HuH-7 (cell line): ENCODE results near the gene RPL21.

Experiments
- DNase-seq: peaks from one replicate; pipeline ENCODE4 v3.0.0; 2011; ENCODE audit warnings: low spot score

Gene RPL21

DNA sequence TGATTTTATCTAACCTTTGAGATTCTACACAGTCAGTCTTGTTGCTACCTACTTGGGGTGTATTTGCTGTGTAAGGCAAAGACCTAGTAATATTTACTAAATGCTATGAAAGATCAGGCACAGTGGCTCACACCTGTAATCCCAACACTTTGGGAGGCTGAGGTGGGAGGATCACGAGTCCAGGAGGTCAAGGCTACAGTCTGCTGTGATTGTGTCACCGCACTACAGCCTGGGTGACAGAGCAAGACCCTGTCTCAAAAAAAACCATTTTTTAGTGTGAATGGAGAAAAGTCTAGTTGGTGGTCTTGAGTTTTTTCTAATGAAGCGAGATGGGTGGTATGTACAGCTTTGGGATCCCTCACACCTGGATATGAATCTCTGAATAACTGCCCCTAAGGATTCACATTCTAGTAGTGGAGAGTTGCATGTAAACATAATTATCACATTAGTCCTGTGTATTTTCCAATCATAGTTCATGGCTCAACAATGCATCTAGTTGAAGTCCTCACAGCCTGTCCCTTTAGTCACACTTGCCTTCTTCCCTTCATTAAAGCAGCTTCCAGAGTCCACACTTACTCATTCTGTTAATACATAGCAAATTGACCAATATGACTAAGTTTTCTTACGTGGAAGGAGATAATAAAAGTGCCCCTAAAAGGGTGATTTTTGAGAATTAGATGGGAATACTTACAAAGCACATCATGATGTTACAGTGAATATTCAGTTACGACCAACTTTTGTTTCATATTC lies 7.5 kb downstream of the RPL21 start:
- no peak for DNase-seq

DNA sequence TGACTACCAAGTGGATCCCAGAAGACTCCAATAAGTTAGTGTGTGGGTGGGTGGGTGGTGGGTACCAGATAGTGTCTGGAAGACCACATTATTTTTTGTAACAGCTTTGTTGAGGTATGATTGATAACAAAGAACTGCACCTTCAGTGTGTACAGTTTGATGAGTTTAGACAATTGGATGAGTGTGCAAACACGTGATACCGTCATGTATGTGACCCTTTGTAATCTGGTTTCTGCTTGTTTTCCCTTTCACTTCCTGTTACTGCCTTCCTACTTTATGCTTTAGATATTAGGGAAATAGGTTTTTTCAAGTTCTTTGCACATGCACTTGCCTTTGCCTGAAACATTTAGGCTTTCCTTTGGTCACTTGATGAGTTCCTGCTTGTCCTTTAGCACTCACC lies 8.5 kb downstream of the RPL21 start:
- no peak for DNase-seq

DNA sequence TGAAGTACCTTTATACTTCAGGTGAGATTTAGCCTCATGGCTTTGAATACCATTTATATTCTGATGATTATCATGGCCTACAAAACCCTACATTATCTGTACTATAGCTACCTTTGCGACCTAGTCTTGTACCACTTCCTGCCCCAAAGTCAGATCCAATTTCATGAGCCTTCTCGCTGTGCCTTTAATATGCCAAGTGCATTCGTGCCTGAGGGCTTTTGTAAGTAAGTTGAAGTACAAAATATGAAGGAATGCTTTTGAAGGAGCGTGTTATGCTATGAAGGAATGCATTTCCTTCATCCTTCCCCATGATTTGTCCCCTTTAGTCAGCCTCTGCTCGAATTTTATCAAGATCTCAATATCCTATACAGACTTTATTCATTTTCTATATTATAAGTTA lies 10.0 kb downstream of the RPL21 start:
- DNase-seq: no peak

DNA sequence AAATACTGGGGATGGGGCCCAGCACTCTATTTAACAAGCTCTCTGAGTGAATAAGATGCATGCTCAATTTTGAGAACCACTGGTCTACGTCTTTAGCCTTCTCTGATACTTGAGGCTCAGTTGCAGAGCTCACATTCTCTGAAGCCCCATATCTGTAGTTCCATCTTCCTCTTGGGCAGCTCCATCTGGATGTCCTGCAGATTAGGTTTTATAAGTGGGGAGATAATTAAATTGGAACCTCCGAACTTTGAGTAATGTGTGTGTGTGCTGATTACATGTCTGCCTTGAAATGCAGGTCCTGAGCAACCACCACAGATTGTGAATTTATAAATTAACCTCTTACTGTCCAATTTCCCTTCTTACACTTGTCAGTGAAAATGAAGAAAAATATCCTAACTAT lies 12.1 kb downstream of the RPL21 start:
- DNase-seq: no peak

DNA sequence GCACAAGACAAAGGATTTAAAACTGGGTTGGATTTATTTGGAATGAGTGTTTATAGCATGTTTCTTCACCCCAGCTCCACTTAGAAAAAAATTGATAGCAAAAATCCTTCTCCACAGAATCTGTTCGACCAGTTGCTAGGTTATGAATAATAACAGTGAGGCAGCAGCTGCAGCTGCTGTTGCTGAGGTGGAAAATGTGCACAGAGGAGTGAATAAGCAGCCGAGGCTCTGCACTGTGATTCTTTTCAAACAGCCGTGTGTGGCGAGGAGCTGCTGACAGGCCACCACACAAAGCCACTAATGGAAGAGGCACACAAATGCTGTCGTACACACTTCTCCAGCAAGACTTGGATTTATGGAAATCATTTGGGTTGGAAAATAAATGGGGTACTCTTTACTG lies 12.8 kb downstream of the RPL21 start:
- DNase-seq: no peak

DNA sequence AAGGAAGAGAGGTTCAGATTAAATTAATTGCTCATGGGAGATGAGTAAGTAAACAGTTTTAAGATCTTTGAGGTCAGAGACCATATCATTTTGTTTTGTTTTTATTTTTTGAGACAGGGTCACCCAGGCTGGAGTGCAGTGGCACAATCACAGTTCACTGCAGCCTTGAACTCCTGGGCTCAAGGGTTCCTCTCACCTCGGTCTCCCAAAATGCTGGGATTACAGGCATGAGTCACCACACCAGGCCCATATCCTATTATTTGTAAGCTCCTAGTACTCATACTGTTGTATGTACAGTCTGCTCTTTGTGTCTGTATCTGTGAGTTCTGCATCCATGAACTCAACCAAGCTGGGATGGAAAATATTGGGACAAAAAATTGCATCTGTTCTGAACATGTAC lies 13.3 kb downstream of the RPL21 start:
- DNase-seq: no peak

DNA sequence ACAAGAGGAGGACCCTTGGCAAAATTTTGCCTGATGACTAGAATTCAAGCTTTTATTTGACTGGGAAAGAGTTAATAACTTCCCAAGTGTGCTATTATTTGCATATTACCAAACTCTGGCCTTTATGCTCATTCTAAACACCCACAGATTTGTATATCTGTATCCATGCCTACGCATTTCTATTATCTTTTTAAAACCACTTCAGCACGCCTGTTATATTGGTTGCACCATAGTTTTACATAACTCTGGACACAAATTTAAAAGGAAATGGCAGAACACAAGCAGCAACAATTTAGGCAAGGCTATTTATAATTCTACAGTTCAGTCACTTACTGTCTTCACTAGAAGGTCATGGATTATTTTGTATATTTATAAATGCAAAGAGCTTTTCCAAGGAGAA lies 15.6 kb downstream of the RPL21 start:
- DNase-seq: no peak

DNA sequence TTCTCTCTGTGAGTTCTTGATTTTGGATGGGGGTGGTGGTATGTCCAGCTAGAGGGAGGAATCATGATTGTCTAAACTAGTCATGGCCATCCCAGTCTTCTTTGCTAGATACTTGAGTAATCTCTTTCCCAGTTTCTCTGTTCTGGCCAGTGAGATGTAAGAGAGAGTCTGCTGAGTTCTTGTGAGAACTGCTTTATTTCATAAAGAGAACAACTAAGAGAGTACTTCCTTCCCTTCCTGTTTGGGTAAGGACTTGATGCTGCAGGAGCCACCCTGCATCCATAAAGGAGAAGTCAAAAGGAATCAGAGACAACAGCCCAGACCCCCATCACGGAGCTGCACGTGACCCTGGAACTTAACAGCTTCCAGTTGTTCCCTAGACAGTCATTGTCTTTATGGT lies 16.2 kb downstream of the RPL21 start:
- no peak for DNase-seq

DNA sequence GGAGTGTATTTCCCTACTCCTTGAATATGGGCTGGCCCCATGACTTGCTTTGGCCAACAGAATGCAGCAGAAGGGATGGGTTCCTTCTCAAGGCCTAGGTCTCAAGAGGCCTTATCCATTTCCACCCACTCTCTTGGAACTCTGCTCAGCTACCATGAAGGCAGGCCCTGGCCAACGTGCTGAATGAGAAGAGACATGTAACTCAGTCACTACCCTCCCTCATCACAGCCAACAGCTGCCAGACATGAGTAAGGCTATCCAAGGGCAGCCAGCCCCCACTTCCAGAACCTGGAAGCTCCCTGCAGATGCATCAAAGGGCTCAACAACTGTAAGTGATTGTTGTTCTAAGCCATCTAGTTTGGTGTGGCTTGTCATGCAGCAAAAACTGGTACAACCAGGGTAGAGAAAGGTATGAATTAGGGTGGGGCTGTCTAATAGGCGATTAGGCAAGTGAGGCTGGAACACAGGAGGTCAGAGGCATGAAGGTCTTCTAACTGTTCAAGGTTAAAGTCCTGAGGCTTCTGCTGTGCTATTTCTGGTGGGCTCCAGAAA lies 17.8 kb downstream of the RPL21 start:
- DNase-seq: no peak

DNA sequence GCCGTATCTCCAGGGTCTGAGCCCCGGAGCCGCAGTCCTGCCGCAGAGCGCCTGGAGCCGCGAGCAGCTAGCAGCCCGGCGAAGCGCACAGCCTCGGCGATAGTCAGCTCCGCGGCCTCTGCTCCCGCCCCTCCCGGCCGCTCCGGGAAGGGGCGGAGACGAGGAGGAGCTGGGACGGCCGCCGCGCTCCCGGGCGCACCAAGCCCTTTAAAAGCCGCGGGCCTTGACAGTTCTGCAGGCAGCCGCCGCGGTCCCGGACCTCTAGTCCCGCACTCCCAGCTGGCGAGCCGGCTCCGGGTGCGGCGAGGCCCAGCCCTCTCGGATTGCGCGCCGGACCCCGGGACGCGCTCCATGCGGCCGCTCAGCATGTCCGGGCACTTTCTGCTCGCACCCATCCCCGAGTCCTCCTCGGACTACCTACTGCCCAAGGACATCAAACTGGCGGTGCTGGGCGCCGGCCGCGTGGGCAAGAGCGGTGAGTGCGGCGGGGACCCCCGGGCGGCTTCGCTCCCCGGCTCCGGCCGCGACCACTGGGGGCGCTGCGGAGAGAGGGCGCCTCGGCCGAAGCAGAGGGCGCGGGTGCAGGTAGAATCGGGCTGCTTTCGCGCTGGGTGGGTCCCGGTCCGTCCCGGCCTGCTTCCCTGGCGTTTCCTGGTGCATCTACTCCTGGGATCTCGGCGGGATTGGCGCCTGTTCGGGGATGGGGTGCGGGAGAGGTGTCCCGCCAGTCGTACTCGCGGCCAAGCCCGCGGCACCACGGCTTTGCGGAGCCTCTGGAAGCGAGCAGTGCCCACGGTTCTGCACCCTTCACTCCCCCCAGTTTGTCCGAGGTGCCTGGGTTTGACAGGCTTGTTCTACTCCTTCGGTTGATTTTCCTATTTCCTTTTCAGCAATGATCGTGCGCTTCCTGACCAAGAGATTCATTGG lies 19.5 kb downstream of the RPL21 start, which contains the start of gene RASL11A:
Gene RASL11A (plus strand): TSS at position 237 of the 927 bp plus-strand sequence. CDS start 115 bp downstream, at position 352.
- peak; percentile 74 for DNase-seq

DNA sequence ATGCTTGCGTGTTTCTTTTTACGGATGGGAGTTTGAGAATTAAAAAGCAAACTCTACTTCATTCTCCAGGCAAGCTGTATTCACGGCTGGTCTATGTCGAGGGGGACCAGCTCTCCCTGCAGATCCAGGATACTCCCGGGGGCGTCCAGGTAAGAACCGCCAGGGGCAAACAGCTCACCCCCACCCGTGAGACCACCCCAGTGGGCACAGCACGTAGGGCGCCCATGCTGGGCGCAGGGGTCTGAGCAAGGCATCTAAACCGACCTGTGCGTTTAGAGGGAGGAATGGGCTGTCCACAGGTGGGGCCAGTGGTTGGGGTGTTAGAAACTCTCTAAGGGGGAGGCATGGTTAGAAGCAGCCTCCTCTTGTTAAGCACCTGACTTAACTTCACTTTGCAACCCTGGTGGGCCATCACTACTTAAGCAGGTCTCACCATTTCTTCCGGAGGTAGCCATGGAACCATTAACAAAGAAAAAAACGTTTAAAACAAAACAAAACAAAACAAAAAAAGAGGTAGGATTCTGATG lies 20.3 kb downstream of the RPL21 start:
- DNase-seq: no peak

DNA sequence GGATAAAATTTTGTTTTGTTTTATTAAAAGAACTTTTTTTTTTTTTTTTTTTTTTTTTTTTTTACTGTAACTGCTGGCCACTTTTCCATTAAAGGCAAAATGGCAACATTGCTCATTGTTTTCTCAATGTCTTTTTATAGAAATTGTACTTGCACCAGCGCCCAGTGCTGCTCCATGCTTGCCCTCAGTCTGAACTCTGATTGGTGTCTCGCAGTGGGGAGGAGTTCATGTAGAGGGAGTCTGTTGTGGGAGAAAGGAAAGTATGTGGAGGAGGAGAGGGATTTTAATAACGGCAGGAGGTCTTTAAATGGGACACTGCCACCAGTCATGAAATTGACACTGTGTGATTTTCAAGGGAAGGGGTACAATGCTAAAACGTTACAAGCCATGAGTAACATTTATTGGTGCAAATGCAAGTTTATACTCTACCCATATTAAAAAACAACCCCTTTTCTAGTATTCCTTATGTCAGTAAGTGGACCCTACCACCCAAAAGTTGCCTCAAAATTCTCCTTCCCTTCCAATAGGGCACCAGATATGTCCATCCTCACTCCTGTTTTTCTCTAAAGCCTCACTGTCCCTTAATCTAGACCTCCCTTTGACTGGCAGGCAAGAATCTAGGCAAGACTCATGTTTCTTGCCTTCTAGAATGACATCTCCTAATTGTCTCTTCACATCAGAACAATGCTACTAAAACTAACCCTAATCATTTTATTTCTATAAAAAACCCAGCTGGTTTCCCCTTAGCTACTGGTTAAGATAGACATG lies 22.5 kb downstream of the RPL21 start:
- DNase-seq: no peak

DNA sequence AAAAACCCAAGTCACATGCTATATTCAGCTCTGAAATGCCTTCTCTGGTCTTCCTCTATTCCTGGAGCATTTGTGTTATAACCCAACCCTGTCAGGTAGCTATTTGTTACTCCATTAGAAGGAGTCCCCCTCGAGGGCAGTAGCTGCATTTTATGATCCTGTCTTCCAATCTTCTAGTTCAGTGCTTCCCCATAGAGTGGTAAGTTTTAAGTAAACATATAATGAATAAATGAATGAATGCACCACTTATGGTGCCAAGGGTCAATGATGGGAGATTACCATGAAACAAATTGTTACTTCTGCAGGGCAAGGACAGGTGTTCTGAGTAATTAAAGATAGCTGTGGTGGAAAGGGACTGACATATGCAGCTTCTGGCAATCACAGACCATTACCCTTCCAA lies 23.3 kb downstream of the RPL21 start:
- DNase-seq: no peak

DNA sequence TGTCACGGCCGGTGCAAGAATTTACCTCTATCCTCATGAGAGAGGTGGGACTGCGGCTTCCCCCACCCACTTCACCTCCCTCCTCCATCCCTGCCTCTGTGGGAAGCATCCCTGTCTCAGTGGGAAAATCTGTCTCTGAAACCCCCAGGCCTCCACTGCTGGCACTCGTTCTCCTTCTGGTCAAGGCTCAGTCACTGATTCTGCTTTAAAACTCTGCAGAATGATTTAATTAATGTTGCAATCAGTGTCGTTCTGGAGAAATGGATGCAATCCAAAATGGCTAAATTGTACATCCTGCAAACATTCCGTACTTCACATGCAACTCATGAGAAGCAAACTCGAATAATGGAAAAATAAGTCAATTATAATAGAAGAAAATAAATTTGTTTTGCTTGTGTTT lies 24.8 kb downstream of the RPL21 start:
- no peak for DNase-seq

DNA sequence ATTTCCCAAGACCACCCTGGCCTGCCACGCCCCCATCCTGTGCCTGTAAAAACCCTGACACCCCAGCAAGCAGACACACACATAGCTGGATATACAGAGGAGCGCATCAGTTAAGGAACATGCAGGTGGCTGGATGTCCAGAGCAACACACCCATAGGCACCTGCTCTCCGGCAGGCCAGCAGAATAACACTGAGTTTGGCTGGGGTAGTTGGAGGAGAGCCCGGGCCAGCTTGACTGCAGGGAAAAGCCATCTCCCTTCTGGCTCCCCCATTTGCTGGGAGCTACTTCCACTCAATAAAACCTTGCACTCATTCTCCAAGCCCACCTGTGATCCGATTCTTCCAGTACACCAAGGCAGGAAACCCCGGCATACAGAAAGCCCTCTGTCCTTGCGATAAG lies 28.1 kb downstream of the RPL21 start:
- no peak for DNase-seq

DNA sequence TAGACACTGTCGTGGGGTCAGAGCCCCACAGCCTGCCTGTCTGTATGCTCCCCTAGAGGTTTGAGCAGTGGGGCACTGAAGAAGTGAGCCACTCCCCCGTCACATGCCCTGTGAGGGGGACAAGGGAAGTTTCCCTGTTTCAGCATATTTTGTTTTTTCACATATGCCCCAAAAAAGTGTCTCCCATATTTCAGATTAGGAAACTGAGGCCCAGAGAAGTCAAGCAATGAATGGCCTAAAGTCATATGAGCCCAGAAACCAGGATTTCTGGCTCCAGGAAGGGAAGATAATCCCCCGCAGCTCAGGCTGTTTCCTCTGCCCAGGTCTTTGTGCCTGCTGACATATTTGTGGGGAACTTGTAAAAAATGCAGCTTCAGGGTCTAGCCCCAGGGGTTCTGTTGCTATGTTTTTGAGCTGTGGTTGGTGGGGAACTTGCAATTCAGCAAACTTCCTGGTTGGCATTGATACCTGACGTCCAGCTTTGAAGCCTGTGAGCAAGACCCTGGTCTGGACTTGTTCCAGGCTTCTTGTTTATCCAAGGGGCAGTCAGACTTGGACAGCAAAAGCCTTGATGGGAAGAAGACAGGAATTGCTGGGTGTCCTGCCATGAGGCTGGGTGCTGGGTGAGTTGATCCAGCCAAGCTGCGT lies 28.8 kb downstream of the RPL21 start:
- no peak for DNase-seq

DNA sequence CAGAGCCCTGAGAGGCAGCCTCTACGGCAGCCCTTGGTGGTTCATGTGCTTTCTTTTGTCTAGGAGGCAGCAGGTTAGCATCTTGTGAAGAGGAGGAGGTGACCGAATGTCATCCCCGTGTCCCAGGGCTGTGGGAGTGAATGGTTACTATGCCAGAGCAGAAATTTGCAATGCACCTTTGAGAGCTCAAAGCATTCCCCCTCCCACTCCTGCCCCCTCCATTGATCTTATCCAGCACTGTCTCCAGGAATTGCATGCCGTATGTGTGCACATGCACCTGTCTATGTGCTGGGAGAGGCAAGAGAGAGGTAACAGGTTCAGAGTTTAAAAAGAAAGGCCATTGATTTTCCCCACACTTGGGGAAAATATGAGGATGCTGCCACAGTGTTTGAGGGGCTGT lies 29.5 kb downstream of the RPL21 start:
- no peak for DNase-seq

DNA sequence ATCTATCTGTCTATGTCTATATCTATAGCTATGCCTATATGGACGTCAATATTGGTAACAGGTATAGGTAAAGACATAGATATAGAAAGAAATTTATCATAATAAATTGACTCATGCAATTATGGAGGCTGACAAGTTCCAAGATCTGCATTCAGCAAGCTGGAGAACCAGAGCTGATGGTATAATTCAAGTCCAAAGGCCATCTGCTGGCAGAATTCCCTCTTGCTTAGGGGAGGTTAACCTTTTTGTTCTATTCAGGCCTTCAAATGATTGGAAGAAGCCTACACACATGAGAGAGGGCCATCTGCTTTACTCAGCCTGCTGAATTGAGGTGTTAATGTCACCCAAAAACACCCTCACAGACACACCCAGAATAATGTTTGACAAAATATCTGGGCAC lies 30.1 kb downstream of the RPL21 start:
- DNase-seq: no peak

DNA sequence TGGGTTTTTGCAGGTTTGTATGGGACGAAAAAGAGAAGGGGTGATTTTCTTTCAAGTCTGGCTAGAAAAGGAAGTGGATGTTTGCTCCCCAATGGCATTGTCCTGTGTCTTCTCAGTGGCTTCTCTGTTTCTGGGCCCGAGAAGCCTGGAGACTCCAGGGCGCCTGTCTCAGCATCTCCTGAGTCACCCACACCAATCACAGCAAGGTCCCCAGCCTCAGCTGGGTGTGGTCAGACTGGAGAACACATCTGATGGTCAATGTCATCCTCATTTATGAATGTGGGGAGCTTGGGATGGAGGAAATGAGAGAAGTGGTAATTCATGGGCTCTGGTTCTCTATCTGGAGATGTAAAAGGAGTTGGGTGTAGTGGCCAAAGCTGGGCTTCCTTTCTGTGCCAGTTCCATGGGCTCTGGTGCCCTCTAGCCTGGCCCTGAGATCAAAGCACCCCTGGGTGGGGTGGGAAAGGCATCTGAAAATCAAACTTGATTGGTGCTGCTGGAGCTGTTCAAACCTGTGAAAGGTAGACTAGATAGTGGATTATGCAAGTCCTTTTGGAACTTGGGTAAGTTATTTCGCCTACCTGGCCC lies 32.6 kb downstream of the RPL21 start:
- DNase-seq: no peak

DNA sequence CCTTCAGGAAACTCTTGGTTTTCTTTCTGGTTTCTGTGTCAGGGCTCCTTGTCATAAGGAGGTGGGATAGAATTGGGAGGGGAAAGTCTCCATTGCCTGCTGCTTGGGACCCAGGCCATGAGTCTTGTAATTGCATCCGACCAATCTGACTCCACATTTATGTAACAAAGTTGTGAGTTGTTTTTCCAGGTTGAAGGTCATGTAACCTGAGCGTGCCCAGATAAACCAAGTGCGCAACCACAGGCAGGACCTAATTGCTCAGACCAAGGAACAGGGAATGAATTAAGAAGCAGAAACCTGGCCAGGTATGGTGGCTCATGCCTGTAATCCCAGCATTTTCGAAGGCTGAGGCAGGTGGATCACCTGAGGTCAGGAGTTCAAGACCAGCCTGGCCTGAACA lies 37.0 kb downstream of the RPL21 start:
- no peak for DNase-seq

DNA sequence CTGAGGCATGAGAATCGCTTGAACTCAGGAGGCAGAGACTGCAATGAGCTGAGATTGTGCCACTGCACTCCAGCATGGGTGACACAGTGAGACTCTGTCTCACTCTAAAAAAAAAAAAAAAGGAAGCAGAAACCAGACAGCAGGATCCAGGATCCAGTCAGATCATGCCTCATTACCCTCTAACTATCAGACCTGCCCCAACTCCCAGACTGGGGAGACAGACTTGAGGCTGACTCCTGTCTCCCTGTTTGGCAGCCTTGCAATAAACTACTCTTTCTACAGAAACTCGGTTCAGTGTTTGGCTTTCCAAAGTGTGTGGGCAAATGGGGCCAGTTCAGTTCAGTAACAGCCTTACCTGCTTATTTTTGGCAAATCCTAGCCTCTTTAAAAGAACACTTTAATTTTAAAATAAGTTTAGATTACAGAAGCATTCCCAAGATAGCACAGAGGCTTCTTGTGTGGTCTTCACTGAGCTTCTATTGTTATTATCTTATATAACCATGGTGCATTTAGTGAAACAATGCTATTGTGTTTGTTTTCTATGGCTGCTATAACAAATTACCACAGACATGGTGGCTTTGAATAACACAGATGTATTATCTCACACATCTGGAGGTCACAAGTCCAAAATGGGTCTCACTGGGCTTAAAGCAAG lies 37.8 kb downstream of the RPL21 start:
- no peak for DNase-seq
